Activated CD4-positive, alpha-beta T cell treated with anti-CD3 and anti-CD28 coated beads, Interleukin-2, amount 50 U/mL, for 24 hours (primary cell): ENCODE data around the gene SNTN.

Experiments
- DNase-seq, 2 donors: peaks; one replicate each; pipeline ENCODE4 v3.0.0-alpha.2; 2020; ENCODE audit warnings: low read depth in 1 of 2, low spot score in 1 of 2

The SNTN gene

DNA sequence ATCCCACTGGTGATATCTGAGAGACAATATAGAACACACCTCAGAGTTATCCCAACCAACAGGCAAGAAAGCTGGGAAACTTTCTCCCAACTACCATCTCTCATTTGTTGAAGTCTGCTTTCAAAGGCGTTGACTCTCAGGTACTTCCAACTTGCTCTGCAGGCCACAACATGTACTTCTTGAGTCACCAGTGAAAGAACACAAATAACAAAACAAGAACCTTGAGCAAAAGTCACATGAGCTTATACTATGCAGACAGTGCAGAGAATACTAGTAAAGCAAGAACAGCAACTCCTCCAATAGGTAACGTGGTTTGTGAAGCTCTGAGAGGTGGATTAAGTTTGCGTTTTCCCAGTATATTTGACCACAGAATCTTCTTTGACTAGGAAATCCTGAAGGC, 20.6 kb downstream of the SNTN start:
- no peak for DNase-seq

DNA sequence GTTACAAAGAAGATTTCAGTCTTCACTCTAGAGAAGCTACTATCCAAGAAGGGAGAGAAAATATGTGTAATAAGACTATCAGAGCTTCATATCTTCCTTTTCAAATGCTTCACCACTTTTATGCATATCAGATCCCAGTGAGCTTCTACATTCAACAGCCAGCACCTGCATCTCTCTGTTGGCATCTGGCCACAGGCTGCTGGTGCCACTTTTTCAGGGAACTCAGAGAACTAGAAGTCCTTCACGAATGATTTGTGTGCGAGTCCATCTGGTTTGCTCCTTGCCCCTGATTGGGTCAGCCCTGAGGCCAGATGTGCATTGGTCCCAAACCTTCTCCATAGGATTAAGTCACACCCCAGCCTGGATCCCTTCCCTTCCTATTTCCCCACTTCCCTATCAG, 22.1 kb downstream of the SNTN start:
- DNase-seq, result no peak

- DNase-seq, result no peak
Observed at GRCh38 chr3:63679186-63679585, 26.7 kb downstream of the SNTN start.

DNA sequence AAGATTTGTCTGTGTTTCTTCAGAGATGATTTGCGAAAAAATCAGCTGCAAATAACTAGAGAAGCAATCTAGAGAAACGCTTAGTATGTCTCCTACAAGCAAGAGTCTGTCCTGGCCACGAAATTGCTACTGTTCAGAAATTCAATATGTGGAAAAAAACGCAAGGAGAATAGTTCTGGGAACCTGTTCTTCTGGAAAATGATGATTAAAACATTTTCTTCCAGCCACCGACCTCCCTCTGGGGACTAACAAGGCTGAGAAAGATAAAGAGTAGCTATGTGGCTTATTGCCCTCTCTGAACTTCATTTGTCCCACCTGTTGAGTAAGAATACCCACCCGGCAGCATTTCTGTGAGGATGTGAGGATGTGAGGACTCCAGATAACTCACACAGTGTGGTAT, 31.6 kb downstream of the SNTN start:
- no peak for DNase-seq

DNA sequence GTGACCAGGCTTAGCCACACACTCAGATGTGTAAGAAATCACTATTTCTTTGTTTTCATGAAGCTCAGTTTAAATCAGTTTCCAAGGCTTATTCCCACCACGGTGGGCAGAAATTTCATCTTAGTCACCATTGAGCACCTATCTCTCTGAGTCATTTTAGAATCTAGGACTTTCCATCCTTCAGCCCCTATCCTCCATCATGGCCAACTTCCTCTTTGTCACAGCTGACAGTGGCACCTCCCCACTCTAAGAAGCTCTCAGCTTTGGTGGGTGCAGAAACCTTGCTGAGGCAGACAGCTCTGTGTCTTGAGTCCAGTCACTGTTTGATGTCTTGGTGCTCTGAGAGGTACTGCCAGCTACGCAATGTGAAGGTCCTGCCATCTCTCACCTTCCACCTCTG, 32.9 kb downstream of the SNTN start:
- no peak for DNase-seq

- no peak for DNase-seq
Observed at GRCh38 chr3:63687278-63688225, 35.1 kb downstream of the SNTN start.

GRCh38 chr3:63689285-63689684, 36.8 kb downstream of the SNTN start:
- DNase-seq, result no peak

GRCh38 chr3:63693351-63693750, 40.9 kb downstream of the SNTN start:
- no peak for DNase-seq

DNA sequence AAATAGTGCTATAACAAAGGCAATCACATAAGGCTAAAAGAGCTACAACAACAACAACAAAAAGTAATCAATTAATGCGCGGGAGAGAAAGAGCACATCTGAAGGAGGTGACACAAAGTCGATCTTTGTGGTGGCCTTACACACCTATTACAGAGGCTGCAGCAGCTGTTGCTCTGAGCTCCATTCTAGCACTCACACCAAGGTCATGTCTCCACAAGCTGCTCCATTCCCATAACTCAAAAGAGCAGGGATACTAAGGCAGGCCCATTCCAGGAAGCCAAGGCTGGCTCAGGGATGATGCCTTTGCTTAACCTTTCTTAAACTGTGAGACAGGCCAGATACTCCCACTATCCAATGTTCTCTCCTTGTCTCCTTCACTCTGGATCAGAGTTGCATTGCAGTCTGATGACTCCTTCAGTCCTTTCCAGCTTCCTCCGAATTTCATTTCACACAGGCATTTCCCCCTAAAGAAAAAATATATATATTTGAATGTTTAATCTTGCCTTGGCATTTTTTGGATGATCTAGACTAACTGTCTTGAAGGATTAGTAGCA, 52.7 kb downstream of the SNTN start:
- DNase-seq, result no peak

- DNase-seq, result no peak
Observed at GRCh38 chr3:63706321-63707085, 54.0 kb downstream of the SNTN start.

DNA sequence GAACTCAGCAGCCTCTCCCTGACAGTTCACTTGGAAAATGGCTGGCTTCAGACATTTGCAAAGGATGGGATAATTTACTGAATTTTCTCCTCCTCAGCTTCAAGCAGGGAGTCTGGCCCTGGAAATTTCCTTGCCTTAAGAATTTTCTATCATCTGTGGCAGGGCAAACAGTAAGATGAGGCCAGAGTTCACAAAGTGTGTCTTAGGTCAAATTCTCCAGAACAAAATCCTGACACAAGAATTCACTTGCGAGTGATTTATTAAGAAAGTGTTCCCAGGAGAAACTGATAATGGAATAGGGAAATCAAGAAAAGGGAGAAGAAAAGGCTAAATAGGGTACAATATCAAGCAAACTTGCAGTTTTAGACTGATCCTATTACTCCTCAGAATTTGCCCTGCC, 55.3 kb downstream of the SNTN start:
- no peak for DNase-seq

DNA sequence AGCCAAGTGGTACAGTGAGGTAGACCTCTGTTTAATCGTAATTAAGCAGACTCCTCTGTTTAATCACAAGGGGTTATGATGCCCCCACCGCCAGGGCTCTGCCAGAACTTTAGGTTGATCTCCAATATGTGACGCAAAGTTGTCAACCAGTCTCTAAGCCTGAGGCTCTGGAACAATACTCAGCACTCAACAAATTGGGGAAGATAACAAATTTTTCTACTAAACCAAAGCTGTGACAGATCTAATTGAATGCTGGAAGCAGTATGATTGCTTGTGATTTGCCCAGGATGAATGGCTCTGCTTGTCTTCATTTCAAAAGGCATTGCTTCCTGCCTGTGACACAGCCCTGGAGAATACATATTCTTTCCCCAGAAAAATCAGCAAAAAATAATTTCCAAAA, 57.1 kb downstream of the SNTN start:
- no peak for DNase-seq
